Adrenal gland (tissue), 5 donors: ENCODE data around the gene PAFAH1B2.

Source experiments
- POLR2A ChIP-seq, 2 donors: fragments of 450-650 bp; IDR thresholded peaks; one replicate each; pipeline ENCODE4 v1.6.1; 2017; ENCODE audit warnings: antibody characterized with exemption in 2 of 2, mild to moderate bottlenecking in 2 of 2, moderate library complexity in 1 of 2
- TF ChIP-seq, protein P1 (sequence below), 6 experiments: fragments of 450-650 bp in 4 of 6; fragments of 200-600 bp in 2 of 6; sonication (generic) in 1 of 6; IDR thresholded peaks; 1 replicate in 5 of 6; 2 replicates in 1 of 6; pipeline versions ENCODE4 v1.5.1 to v1.8.0; 2016 to 2021; ENCODE audit warnings: antibody characterized with exemption in 6 of 6, mild to moderate bottlenecking in 2 of 6, moderate library complexity in 1 of 6
- donor health status: DM: no; HTN: no; CAD: no.

GRCh38 chr11:117160826-117161225 is 16.7 kb downstream of the PAFAH1B2 start:
- TF ChIP-seq, protein P1, sequence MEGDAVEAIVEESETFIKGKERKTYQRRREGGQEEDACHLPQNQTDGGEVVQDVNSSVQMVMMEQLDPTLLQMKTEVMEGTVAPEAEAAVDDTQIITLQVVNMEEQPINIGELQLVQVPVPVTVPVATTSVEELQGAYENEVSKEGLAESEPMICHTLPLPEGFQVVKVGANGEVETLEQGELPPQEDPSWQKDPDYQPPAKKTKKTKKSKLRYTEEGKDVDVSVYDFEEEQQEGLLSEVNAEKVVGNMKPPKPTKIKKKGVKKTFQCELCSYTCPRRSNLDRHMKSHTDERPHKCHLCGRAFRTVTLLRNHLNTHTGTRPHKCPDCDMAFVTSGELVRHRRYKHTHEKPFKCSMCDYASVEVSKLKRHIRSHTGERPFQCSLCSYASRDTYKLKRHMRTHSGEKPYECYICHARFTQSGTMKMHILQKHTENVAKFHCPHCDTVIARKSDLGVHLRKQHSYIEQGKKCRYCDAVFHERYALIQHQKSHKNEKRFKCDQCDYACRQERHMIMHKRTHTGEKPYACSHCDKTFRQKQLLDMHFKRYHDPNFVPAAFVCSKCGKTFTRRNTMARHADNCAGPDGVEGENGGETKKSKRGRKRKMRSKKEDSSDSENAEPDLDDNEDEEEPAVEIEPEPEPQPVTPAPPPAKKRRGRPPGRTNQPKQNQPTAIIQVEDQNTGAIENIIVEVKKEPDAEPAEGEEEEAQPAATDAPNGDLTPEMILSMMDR (IDR thresholded peaks at IDR 0.05), result no peak
- no peak for TF ChIP-seq POLR2A (IDR thresholded peaks at IDR 0.05)
